Endothelial cell of umbilical vein (primary cell): ENCODE data around the gene HCLS1.

Source experiments
- CTCF ChIP-seq, 2 donors: IDR thresholded peaks; 1 replicate in 1 of 2; 2 replicates in 1 of 2; pipeline ENCODE4 v1.5.1; 2011; ENCODE audit warnings: low read length in 2 of 2, mild to moderate bottlenecking in 2 of 2, moderate library complexity in 2 of 2, control low read depth in 1 of 2, inconsistent platforms in 1 of 2, low read depth in 1 of 2; ENCODE audit not compliant: insufficient read depth in 1 of 2; ENCODE audit errors: extremely low read depth in 1 of 2
- EZH2 ChIP-seq: IDR thresholded peaks from 2 replicates; pipeline ENCODE4 v1.6.1; 2012; ENCODE audit warnings: borderline replicate concordance, low read depth, mild to moderate bottlenecking, moderate library complexity, low read length, inconsistent platforms; ENCODE audit not compliant: severe bottlenecking
- FOS ChIP-seq: IDR thresholded peaks from 2 replicates; pipeline ENCODE4 v1.6.1; 2011; ENCODE audit warnings: mild to moderate bottlenecking, low read length, moderate library complexity, borderline replicate concordance; ENCODE audit not compliant: insufficient read depth
- GATA2 ChIP-seq: IDR thresholded peaks from 2 replicates; pipeline ENCODE4 v1.7.0; 2011; ENCODE audit warnings: low read depth, mild to moderate bottlenecking, moderate library complexity, mixed read lengths, low read length; ENCODE audit not compliant: insufficient read length, insufficient read depth
- JUN ChIP-seq: IDR thresholded peaks from 2 replicates; pipeline ENCODE4 v1.6.1; 2011; ENCODE audit warnings: borderline replicate concordance, low read depth; ENCODE audit not compliant: insufficient read length, insufficient read depth
- MYC ChIP-seq: IDR thresholded peaks from one replicate; pipeline ENCODE4 v1.6.1; 2011; ENCODE audit warnings: mild to moderate bottlenecking, low read depth, low read length
- POLR2A ChIP-seq: IDR thresholded peaks from 2 replicates; pipeline ENCODE4 v1.6.1; 2012; ENCODE audit warnings: low read depth, mild to moderate bottlenecking, control low read depth, low read length
- POLR2AphosphoS5 ChIP-seq: IDR thresholded peaks from 2 replicates; pipeline ENCODE4 v1.6.1; 2012; ENCODE audit warnings: low read depth, mild to moderate bottlenecking, control low read depth, low read length, moderate library complexity; ENCODE audit not compliant: insufficient read depth
- TF ChIP-seq, protein P1 (sequence below): IDR thresholded peaks from 2 replicates; pipeline ENCODE4 v1.6.1; 2011; ENCODE audit not compliant: insufficient read depth, insufficient read length

- TF ChIP-seq EZH2, result no peak
- TF ChIP-seq POLR2A, result no peak
- no peak for TF ChIP-seq CTCF (IDR thresholded peaks at IDR 0.05; ENCODE audit: extremely low read depth in 1 of 2, insufficient read depth in 1 of 2, low read depth in 1 of 2, low read length in 2 of 2)
- TF ChIP-seq, protein P1, sequence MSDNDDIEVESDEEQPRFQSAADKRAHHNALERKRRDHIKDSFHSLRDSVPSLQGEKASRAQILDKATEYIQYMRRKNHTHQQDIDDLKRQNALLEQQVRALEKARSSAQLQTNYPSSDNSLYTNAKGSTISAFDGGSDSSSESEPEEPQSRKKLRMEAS, result no peak
- no peak for TF ChIP-seq JUN
- no peak for TF ChIP-seq FOS
- no peak for TF ChIP-seq POLR2AphosphoS5
- no peak for TF ChIP-seq MYC
- no peak for TF ChIP-seq GATA2
Observed at GRCh38 chr3:121595765-121596406, 64.8 kb downstream of the HCLS1 start.
